Mesenchymal stem cell (in vitro differentiated cells and primary cell): ENCODE results near the gene RNF114.

Experiments
- DNase-seq: peaks from one replicate; pipeline ENCODE4 v3.0.0-alpha.2; 2013
- H2AFZ ChIP-seq: one replicate; pipeline ENCODE4 v1.6.1; 2013; ENCODE audit warnings: low read depth, mild to moderate bottlenecking, control low read depth, inconsistent platforms, low read length, moderate library complexity
- H2AK5ac ChIP-seq: 2 replicates; pipeline ENCODE4 v1.6.1; 2013; ENCODE audit warnings: low read length, moderate library complexity, mild to moderate bottlenecking, inconsistent platforms; ENCODE audit not compliant: severe bottlenecking
- H2BK120ac ChIP-seq: one replicate; pipeline ENCODE4 v1.6.1; 2013; ENCODE audit warnings: low read depth, mild to moderate bottlenecking, inconsistent platforms, low read length, moderate library complexity
- H2BK12ac ChIP-seq, 2 experiments: one replicate each; pipeline ENCODE4 v1.6.1; 2013; ENCODE audit warnings: inconsistent platforms in 2 of 2, low read length in 2 of 2, mild to moderate bottlenecking in 2 of 2, moderate library complexity in 2 of 2, control low read depth in 1 of 2
- H2BK15ac ChIP-seq: one replicate; pipeline ENCODE4 v1.6.1; 2013; ENCODE audit warnings: mild to moderate bottlenecking, low read depth, inconsistent platforms; ENCODE audit not compliant: poor library complexity, severe bottlenecking
- H2BK5ac ChIP-seq: 2 replicates; pipeline ENCODE4 v1.6.1; 2013; ENCODE audit warnings: low read depth, mild to moderate bottlenecking, low read length, control low read depth, inconsistent platforms; ENCODE audit not compliant: poor library complexity, severe bottlenecking
- H3K14ac ChIP-seq, 2 experiments: one replicate each; pipeline ENCODE4 v1.6.1; 2013; ENCODE audit warnings: inconsistent platforms in 2 of 2, low read length in 2 of 2, control low read depth in 1 of 2, mild to moderate bottlenecking in 1 of 2, moderate library complexity in 1 of 2
- H3K18ac ChIP-seq, 2 experiments: one replicate each; pipeline ENCODE4 v1.6.1; 2013; ENCODE audit warnings: inconsistent platforms in 2 of 2, low read length in 2 of 2, control low read depth in 1 of 2, low read depth in 1 of 2, mild to moderate bottlenecking in 1 of 2
- H3K23ac ChIP-seq, 2 experiments: one replicate each; pipeline ENCODE4 v1.6.1; 2013; ENCODE audit warnings: inconsistent platforms in 2 of 2, low read length in 2 of 2, mild to moderate bottlenecking in 2 of 2, moderate library complexity in 2 of 2, control low read depth in 1 of 2
- H3K27ac ChIP-seq: 2 replicates; pipeline ENCODE4 v1.5.1; 2013; ENCODE audit warnings: mild to moderate bottlenecking, moderate library complexity, low read length, control low read depth, inconsistent platforms; ENCODE audit not compliant: poor library complexity, severe bottlenecking
- H3K27me3 ChIP-seq, 2 experiments: 2 replicates each; pipeline versions ENCODE4 v1.6.1 to v1.7.0; 2013; ENCODE audit warnings: low read length in 2 of 2, mild to moderate bottlenecking in 2 of 2, moderate library complexity in 2 of 2, control low read depth in 1 of 2, inconsistent platforms in 1 of 2; ENCODE audit not compliant: control insufficient read depth in 1 of 2, insufficient read depth in 1 of 2
- H3K36me3 ChIP-seq, 2 experiments: 2 replicates each; pipeline versions ENCODE4 v1.6.1 to v1.7.0; 2013; ENCODE audit warnings: low read length in 2 of 2, control low read depth in 1 of 2, inconsistent platforms in 1 of 2, low read depth in 1 of 2, mild to moderate bottlenecking in 1 of 2; ENCODE audit not compliant: insufficient read depth in 2 of 2, control insufficient read depth in 1 of 2
- H3K4ac ChIP-seq, 2 experiments: one replicate each; pipeline ENCODE4 v1.6.1; 2013; ENCODE audit warnings: inconsistent platforms in 2 of 2, low read length in 2 of 2, mild to moderate bottlenecking in 2 of 2, moderate library complexity in 2 of 2, control low read depth in 1 of 2, low read depth in 1 of 2
- H3K4me1 ChIP-seq: 2 replicates; pipeline ENCODE4 v1.6.1; 2013; ENCODE audit warnings: low read depth, low read length, control low read depth; ENCODE audit not compliant: control insufficient read depth, insufficient read depth
- H3K4me2 ChIP-seq: 2 replicates; pipeline ENCODE4 v1.6.1; 2013; ENCODE audit warnings: low read length, mild to moderate bottlenecking, inconsistent platforms; ENCODE audit not compliant: poor library complexity, severe bottlenecking
- H3K4me3 ChIP-seq, 2 experiments: 2 replicates each; pipeline versions ENCODE4 v1.5.1 to v1.7.0; 2013; ENCODE audit warnings: low read length in 2 of 2, mild to moderate bottlenecking in 2 of 2, control low read depth in 1 of 2, low read depth in 1 of 2; ENCODE audit not compliant: insufficient read depth in 1 of 2
- H3K79me1 ChIP-seq: replicated peaks from 2 replicates; pipeline ENCODE4 v1.6.1; 2013; ENCODE audit warnings: mild to moderate bottlenecking, control low read depth, low read length, inconsistent platforms; ENCODE audit not compliant: poor library complexity, severe bottlenecking
- H3K9ac ChIP-seq: 2 replicates; pipeline ENCODE4 v1.7.0; 2013; ENCODE audit warnings: mild to moderate bottlenecking, low read length, moderate library complexity
- H3K9me3 ChIP-seq: 2 replicates; pipeline ENCODE4 v1.7.0; 2013; ENCODE audit warnings: mild to moderate bottlenecking, low read length; ENCODE audit not compliant: control insufficient read depth
- H4K8ac ChIP-seq: one replicate; pipeline ENCODE4 v1.6.1; 2013; ENCODE audit warnings: inconsistent platforms, mild to moderate bottlenecking, low read length, moderate library complexity
- H4K91ac ChIP-seq: one replicate; pipeline ENCODE4 v1.6.1; 2013; ENCODE audit warnings: mild to moderate bottlenecking, low read length, inconsistent platforms
- WGBS: methylation state at CpG from one replicate; pipeline ENCODE4 v1.1.7; 2013; ENCODE audit warnings: mixed read lengths; 5-methylcytosine and 5-hydroxymethylcytosine counted together

Gene RNF114

DNA sequence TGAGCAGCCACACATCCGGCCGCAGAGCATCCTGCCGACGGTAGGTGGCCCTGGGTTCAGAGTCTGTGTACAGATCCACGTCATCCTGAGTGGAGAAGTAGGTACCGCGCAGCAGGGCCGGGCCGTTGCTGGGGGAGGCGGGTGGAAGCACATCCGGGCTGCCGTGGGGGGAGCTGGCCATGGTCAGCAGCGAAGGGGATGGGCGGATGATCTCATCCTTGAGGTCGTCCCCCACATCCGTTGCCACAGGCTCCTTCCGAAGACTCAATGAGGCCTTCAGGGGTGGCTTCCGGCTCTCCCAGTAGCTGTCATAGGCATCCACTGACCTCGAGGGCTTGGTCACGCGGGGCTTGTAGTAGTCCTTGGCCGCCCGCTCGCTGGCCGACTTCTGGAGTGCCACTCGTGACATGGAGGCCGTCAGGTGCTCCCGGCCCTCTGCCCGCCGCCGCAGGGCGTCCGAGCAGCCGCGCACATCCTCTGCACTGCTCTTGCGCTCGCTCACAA is 30.0 kb upstream of the RNF114 start:
- no peaks in the 10 kb centered on the region for H3K4me1 ChIP-seq
- no peak overlapping the region for H2AFZ ChIP-seq
- H3K23ac ChIP-seq = no peak overlapping the region
- H2BK12ac ChIP-seq = no peak overlapping the region
- no peak overlapping the region for H2BK120ac ChIP-seq
- peaks cover 56% of the 10 kb centered on the region for H3K79me1 ChIP-seq
- H4K8ac ChIP-seq = no peak overlapping the region
- WGBS = 96% methylated on average over 37 of the region's 37 CpGs
- H4K91ac ChIP-seq = no peak overlapping the region
- no peak overlapping the region for H3K14ac ChIP-seq
- no peak overlapping the region for H3K4me3 ChIP-seq
- H2AK5ac ChIP-seq = no peak overlapping the region
- H3K36me3 ChIP-seq = peaks cover 71 to 73% of the 10 kb centered on the region in 2 experiments
- H3K4me2 ChIP-seq = no peak overlapping the region
- no peak for DNase-seq
- H3K18ac ChIP-seq = no peak overlapping the region
- no peaks in the 10 kb centered on the region for H3K27me3 ChIP-seq
- no peak overlapping the region for H3K9ac ChIP-seq
- H3K9me3 ChIP-seq = no peaks in the 10 kb centered on the region
- H3K27ac ChIP-seq = no peak overlapping the region
- H2BK15ac ChIP-seq = no peak overlapping the region
- H3K4ac ChIP-seq = no peak overlapping the region
- no peak overlapping the region for H2BK5ac ChIP-seq

DNA sequence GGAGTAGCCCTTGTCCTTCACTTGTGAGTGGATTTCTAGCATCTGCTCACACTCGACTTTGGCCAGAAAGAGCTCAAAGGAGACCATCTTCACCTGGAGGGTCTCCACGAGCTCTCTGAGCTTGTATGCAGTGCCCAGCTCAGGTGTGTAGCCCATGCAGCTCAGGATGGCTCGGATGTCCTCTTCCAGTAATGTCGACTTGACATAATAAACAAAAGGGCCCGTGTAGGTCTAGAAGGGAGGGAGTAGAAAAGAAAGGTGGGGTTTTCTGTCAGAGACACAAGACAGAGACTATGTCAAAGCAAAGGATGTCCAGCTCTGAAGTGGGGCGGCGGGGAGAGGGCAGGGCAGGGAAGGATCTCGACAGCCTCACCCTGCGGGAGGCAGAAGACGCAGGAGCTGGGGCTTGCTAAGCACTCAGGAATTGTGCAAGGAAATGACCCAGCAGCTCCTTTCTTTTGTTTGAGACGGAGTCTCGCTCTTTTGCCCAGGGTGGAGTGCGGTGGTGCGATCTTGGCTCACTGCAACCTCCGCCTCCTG is 29.5 kb upstream of the RNF114 start:
- Histone ChIP-seq H3K27me3 (no peaks in the 10 kb centered on the region), H4K8ac (no peak overlapping the region), H3K4me2 (no peak overlapping the region), H3K27ac (no peak overlapping the region), H4K91ac (no peak overlapping the region), H3K79me1 (peaks cover 56% of the 10 kb centered on the region), H2AK5ac (no peak overlapping the region), H3K4me3 (no peak overlapping the region), H3K4me1 (no peaks in the 10 kb centered on the region), H2BK12ac (no peak overlapping the region), H3K18ac (no peak overlapping the region), H2BK5ac (no peak overlapping the region), H2AFZ (no peak overlapping the region), H3K23ac (no peak overlapping the region), H3K36me3 (peaks cover 71 to 73% of the 10 kb centered on the region in 2 experiments), H3K9ac (no peak overlapping the region), H3K9me3 (no peaks in the 10 kb centered on the region), H3K14ac (no peak overlapping the region), H3K4ac (no peak overlapping the region), H2BK120ac (no peak overlapping the region), H2BK15ac (no peak overlapping the region)
- 90% methylated on average over 15 of the region's 15 CpGs for WGBS
- DNase-seq = no peak

DNA sequence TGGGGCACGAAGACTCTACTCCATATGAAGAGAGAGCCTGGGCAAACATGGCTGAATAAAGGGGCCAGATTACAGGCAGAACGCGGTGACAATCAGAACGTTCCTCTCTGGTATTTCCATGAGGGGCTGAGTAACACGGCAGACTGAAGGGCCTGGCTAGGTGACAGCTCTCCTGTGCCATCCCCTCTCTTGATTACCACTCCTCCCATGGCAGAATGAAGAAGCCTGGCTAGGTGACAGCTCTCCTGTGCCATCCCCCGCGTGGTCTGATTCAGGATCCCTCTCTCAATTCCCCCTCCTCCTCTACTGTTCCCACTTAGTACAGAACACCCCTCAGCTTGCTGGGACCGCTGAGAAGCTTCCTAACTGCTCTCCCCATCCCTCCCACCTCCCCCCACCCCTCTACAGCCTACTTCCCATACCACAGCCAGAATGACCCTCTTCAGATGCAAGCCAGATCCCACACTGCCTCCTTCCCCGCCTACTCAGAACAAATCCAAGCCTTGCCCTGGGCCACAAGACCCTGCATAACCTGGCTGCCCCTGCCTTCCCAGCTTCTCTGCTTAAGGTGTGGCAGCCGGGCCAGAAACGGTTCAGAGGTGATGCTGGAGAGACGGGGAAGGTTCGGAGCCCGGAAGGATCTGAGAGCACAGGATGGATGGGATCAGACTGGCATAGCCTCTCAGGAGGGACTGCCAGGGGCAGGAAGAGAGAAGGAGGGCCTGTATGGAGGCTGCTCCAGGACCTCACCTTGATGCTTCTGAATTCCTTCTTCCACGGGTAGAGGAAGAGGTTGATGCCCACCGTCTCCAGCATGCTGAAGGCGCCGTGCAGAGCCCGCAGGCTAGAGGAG is 28.6 kb upstream of the RNF114 start:
- Histone ChIP-seq H3K27me3 (no peaks in the 10 kb centered on the region), H2BK15ac (no peak overlapping the region)
- 97% methylated on average over 19 of the region's 19 CpGs for WGBS

DNA sequence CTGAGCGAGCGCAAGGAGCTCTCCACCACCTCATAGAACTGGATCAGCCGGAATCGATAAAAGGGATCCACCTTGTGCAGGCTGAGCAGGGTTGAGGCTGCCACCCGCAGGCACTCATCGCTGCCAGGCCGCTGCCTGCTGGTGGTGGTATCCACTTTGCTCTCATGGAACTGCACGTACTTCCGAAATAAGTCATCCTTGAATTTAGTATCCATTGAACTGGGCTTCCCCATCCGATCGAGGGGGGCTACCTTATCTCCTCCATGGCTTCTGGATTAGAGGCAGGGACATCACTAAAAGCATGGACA is 28.0 kb upstream of the RNF114 start:
- Histone ChIP-seq H3K79me1 (peaks cover 57% of the 10 kb centered on the region), H3K14ac (no peak overlapping the region), H2AK5ac (no peak overlapping the region), H2AFZ (no peak overlapping the region), H2BK120ac (no peak overlapping the region), H3K27me3 (no peaks in the 10 kb centered on the region), H3K18ac (no peak overlapping the region), H4K91ac (no peak overlapping the region), H3K27ac (no peak overlapping the region), H2BK15ac (no peak overlapping the region), H3K4ac (no peak overlapping the region), H2BK12ac (no peak overlapping the region), H3K4me3 (no peak overlapping the region), H2BK5ac (no peak overlapping the region), H3K23ac (no peak overlapping the region), H3K4me1 (no peaks in the 10 kb centered on the region), H3K9me3 (no peaks in the 10 kb centered on the region), H4K8ac (no peak overlapping the region), H3K4me2 (no peak overlapping the region), H3K9ac (no peak overlapping the region), H3K36me3 (peaks cover 69 to 71% of the 10 kb centered on the region in 2 experiments)
- WGBS = 95% methylated on average over 11 of the region's 11 CpGs
- no peak for DNase-seq

More for the DNA sequence above, 28.6 kb upstream of the RNF114 start:
- Histone ChIP-seq H4K91ac (no peak overlapping the region), H3K36me3 (peaks cover 71% of the 10 kb centered on the region in 2 experiments), H3K27ac (no peak overlapping the region), H3K9me3 (no peaks in the 10 kb centered on the region), H3K14ac (no peak overlapping the region), H2AK5ac (no peak overlapping the region), H3K4me3 (no peak overlapping the region), H2BK5ac (no peak overlapping the region), H2BK120ac (no peak overlapping the region), H2BK12ac (no peak overlapping the region), H3K23ac (no peak overlapping the region), H2AFZ (no peak overlapping the region), H3K4ac (no peak overlapping the region), H3K18ac (no peak overlapping the region), H4K8ac (no peak overlapping the region), H3K4me1 (no peaks in the 10 kb centered on the region), H3K79me1 (peaks cover 57% of the 10 kb centered on the region), H3K4me2 (no peak overlapping the region), H3K9ac (no peak overlapping the region)
- DNase-seq = no peak
